ENCODE data around the gene NRCAM.

The NRCAM gene

GRCh38 chr7:108331971-108332370, 124.3 kb downstream of the NRCAM start:
- no peak for DNase-seq (ENCODE audit: low read depth)
- no peak overlapping the region for H3K4me3 ChIP-seq (ENCODE audit: low read depth, low read length)
- no peak for TF ChIP-seq CTCF (conservative IDR thresholded peaks at IDR 0.05; ENCODE audit: low read depth, low read length)

GRCh38 chr7:108330227-108330626, 126.0 kb downstream of the NRCAM start:
- H3K4me3 ChIP-seq (ENCODE audit: low read depth, low read length): no peak overlapping the region
- no peak for TF ChIP-seq CTCF (conservative IDR thresholded peaks at IDR 0.05; ENCODE audit: low read depth, low read length)
- DNase-seq (ENCODE audit: low read depth): no peak

DNA sequence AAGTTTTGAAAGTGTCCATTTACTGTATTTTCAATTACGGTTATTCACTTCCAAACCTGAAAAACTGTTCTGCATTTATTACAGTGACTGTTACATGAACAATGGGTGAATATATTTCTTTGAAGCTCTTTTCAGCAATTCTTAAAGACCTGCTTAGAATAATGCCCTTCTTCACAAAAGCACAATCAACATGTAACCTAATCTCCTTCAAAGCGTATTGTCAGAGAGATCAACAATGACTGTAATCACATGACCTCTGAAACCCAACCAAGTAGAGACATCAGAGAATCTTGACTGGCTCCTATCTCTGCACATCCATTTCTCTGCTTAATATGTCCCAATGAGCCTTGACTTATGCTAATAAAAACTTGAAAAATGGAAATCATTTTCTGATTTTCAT, 126.7 kb downstream of the NRCAM start:
- no peak overlapping the region for H3K4me3 ChIP-seq (ENCODE audit: low read depth, low read length)
- no peak for DNase-seq (ENCODE audit: low read depth)
- TF ChIP-seq CTCF (conservative IDR thresholded peaks at IDR 0.05; ENCODE audit: low read depth, low read length): no peak

DNA sequence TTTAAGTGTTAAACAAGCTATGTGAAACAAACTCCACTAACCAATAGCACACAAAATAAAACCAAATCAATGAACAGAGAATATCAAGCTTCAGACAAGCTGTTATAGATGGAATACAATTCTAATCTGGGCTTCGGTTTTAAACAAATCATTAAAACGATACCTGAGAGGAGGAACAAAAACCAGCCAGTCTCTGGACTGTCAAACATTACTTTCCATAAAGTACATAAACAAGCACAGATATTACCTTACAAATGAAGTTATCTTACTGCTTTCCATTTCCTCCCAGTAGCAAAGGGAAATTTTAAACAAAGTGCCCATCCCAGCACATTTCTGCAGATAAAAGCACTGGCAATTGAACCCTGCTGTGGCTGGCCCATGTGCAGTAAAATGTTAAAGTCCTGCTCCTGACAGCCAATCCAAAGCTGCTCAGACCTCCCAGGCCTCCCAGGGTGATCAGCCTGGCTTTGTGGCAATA, 128.0 kb downstream of the NRCAM start:
- no peak for TF ChIP-seq CTCF (conservative IDR thresholded peaks at IDR 0.05; ENCODE audit: low read depth, low read length)
- H3K4me3 ChIP-seq (ENCODE audit: low read depth, low read length): no peak overlapping the region
- DNase-seq (ENCODE audit: low read depth): no peak

- TF ChIP-seq CTCF (conservative IDR thresholded peaks at IDR 0.05; ENCODE audit: low read depth, low read length): no peak
- no peak for DNase-seq (ENCODE audit: low read depth)
Measured at GRCh38 chr7:108327353-108327752, 128.9 kb downstream of the NRCAM start.

DNA sequence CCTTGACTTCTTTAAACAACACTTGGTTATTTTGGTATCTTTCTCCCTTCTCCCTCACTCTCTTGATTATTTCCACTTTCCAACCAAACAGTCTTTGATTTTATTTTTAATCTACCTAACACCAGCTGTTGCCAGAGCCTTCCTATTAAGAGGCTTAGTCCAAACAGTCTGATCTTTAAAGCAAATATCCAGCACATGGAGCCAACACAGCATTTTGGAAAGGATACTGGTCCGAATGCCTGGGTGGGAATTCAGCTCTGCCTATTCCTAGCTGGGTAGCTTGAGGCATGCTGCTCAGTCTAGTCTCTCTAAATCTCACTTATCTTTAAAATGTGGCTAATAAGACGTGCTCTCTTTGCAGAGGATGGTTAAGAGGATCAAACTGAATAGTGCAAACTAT, 129.3 kb downstream of the NRCAM start:
- no peak overlapping the region for H3K4me3 ChIP-seq (ENCODE audit: low read depth, low read length)
- no peak for TF ChIP-seq CTCF (conservative IDR thresholded peaks at IDR 0.05; ENCODE audit: low read depth, low read length)
- no peak for DNase-seq (ENCODE audit: low read depth)

More at GRCh38 chr7:108327353-108327752, 128.9 kb downstream of the NRCAM start:
- no peak overlapping the region for H3K4me3 ChIP-seq (ENCODE audit: low read depth, low read length)
